Lower leg skin (tissue), 4 donors: Measurements from ENCODE around the gene MPRIP. TPM values are rescaled to one million over a fixed set of nuclear protein-coding genes. Genes with fewer than 3 reads are reported as not detected.

Experiments
- DNase-seq, 2 donors: peaks; one replicate each; pipeline ENCODE4 v3.0.0-alpha.2; 2019; ENCODE audit warnings: low spot score in 2 of 2
- H3K4me3 ChIP-seq: fragments of 200-600 bp; sonication (generic); 2 replicates; pipeline ENCODE4 v1.5.1; 2017; ENCODE audit warnings: mild to moderate bottlenecking, low read depth; ENCODE audit not compliant: poor library complexity, severe bottlenecking
- POLR2A ChIP-seq, 2 donors: fragments of 450-650 bp; IDR thresholded peaks; one replicate each; pipeline ENCODE4 v1.6.1; 2016 to 2017; ENCODE audit warnings: antibody characterized with exemption in 2 of 2, mild to moderate bottlenecking in 1 of 2, moderate library complexity in 1 of 2
- WGBS, 2 donors: methylation state at CpG; one replicate each; pipeline ENCODE4 v1.1.5; 2018; 5-methylcytosine and 5-hydroxymethylcytosine counted together
- intact Hi-C: fragments of 100-400 bp; cut with DNase I; formaldehyde crosslinking; loops from one replicate; pipeline ENCODE4 v1.15.0; 2023; ENCODE audit warnings: low total_unique reads
- total RNA-seq, 4 donors: library from RNA; depleted of rRNA; stranded (reverse); fragments of >200 nt; gene quantifications; one replicate each; pipeline ENCODE4 v1.1.0, GENCODE V29; 2016
- TF ChIP-seq, protein P1 (sequence below), 3 donors: fragments of 450-650 bp; IDR thresholded peaks; one replicate each; pipeline ENCODE4 v1.5.1; 2016; ENCODE audit warnings: antibody characterized with exemption in 3 of 3, mild to moderate bottlenecking in 3 of 3, moderate library complexity in 2 of 3

Gene MPRIP
- total RNA-seq, 4 donors from 2014 or later = 128 to 217 (median 141) TPM

- intact Hi-C loops = no loop called here
- TF ChIP-seq, protein P1, sequence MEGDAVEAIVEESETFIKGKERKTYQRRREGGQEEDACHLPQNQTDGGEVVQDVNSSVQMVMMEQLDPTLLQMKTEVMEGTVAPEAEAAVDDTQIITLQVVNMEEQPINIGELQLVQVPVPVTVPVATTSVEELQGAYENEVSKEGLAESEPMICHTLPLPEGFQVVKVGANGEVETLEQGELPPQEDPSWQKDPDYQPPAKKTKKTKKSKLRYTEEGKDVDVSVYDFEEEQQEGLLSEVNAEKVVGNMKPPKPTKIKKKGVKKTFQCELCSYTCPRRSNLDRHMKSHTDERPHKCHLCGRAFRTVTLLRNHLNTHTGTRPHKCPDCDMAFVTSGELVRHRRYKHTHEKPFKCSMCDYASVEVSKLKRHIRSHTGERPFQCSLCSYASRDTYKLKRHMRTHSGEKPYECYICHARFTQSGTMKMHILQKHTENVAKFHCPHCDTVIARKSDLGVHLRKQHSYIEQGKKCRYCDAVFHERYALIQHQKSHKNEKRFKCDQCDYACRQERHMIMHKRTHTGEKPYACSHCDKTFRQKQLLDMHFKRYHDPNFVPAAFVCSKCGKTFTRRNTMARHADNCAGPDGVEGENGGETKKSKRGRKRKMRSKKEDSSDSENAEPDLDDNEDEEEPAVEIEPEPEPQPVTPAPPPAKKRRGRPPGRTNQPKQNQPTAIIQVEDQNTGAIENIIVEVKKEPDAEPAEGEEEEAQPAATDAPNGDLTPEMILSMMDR (IDR thresholded peaks at IDR 0.05) = no peak
- TF ChIP-seq POLR2A (IDR thresholded peaks at IDR 0.05) = no peak
- no peak overlapping the region for H3K4me3 ChIP-seq
- peak in 1 of 2 donors; percentile 87 for DNase-seq
- 49 to 50% methylated on average over 14 to 16 of the region's 16 CpGs for WGBS, 2 donors
These were observed 13.3 kb downstream of the MPRIP start for GRCh38 chr17:17055286-17056155.

GRCh38 chr17:17056156-17056539 lies 13.9 kb downstream of the MPRIP start:
- no peak overlapping the region for H3K4me3 ChIP-seq
- DNase-seq = peak; percentile 53 to 90
- intact Hi-C loops = no loop called here
- TF ChIP-seq, protein P1 (IDR thresholded peaks at IDR 0.05) = no peak
- TF ChIP-seq POLR2A (IDR thresholded peaks at IDR 0.05) = no peak
- 15 to 20% methylated on average over 8 of the region's 8 CpGs for WGBS, 2 donors

- 62 to 68% methylated on average over 9 of the region's 9 CpGs for WGBS, 2 donors
- DNase-seq = peak in 1 of 2 donors; percentile 85
- H3K4me3 ChIP-seq = no peak overlapping the region
- TF ChIP-seq, protein P1 (IDR thresholded peaks at IDR 0.05) = no peak
- no peak for TF ChIP-seq POLR2A (IDR thresholded peaks at IDR 0.05)
- intact Hi-C loops = no loop called here
These were observed 14.8 kb downstream of the MPRIP start for GRCh38 chr17:17057057-17057551.

DNA sequence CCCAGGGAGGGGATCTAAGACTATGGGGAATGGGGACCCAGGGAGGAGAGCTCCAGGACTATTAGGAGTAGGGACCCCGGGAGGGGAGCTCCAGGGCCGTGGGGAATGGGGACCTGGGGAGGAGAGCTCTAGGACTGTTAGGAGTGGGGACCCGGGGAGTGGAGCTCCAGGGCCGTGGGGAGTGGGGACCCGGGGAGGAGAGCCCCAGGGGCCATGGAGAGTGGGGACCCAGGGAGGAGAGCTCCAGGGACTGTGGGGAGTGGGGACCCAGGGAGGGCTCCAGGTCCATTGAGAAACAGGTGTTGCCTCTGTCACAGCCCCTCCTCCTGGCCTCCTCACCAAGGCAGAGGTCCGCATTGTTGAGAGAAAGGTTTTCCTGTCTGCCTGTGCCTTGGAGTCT lies 16.0 kb downstream of the MPRIP start:
- no peak overlapping the region for H3K4me3 ChIP-seq
- DNase-seq = peak in 1 of 2 donors; percentile 69
- intact Hi-C loops = no loop called here
- TF ChIP-seq, protein P1 (IDR thresholded peaks at IDR 0.05) = no peak
- TF ChIP-seq POLR2A (IDR thresholded peaks at IDR 0.05) = no peak
- 79 to 80% methylated on average over 6 of the region's 6 CpGs for WGBS, 2 donors

GRCh38 chr17:17059301-17059890 lies 17.1 kb downstream of the MPRIP start:
- TF ChIP-seq, protein P1 (IDR thresholded peaks at IDR 0.05) = no peak
- TF ChIP-seq POLR2A (IDR thresholded peaks at IDR 0.05) = no peak
- H3K4me3 ChIP-seq = no peak overlapping the region
- 78 to 88% methylated on average over 10 of the region's 10 CpGs for WGBS, 2 donors
- intact Hi-C loops = no loop called here
- DNase-seq = peak in 1 of 2 donors; percentile 66
